ENCODE results near the gene ONECUT3. TPM values are rescaled to one million over a fixed set of nuclear protein-coding genes. Genes with fewer than 3 reads are reported as not detected.

Gene ONECUT3
- total and polyA plus RNA-seq, 9 of the 15 experiments (the other 6 are each of a cell fraction or from before 2014, with no cell fraction given): not detected

- TF ChIP-seq MYC (IDR thresholded peaks at IDR 0.05; ENCODE audit: low read depth, low read length): no peak
- no peak for TF ChIP-seq MYC (CRISPR knock-in tag; IDR thresholded peaks at IDR 0.05; ENCODE audit: borderline replicate concordance, low read depth)
Observed at GRCh38 chr19:1730157-1730556, 23.1 kb upstream of the ONECUT3 start (continued).

DNA sequence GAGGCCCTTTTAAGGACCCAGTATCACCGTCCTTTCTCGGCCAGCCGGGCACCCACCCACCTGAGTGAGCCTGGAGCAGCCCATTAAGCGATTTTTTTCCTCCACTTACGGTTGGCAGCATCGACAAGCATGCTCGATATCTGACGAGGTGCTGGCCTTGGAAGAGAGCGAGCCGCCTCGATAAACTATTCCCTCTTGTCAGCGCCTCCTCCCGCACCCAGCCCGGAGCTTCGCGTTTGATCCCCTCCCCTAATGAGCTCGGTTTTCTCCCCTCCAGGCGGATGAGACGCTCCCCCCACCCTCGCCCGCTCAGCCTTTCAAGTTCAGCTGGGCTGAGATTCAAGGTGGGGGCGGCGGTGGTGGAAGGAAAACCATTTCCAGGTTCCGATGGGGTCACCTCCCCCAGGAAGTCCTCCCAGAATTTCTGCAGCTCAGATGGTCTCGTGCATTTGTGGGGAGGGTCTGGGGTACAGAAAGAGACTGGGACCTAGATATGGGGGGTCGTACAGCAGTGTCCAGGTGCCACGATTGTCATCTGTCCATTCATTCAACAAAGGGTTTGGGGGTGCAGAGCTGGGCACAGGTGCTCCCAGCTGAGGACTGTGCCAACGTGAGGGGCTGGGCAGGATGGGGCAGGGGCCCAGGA lies 18.9 kb upstream of the ONECUT3 start:
- no TSS peak for BruUV-seq (replicated peaks)
- peaks cover 20 to 57% of the 10 kb centered on the region in 2 experiments; a peak in 4 of 5 replicates for H3K27me3 ChIP-seq (ENCODE audit: control insufficient read depth in 2 of 2, insufficient read depth in 2 of 2, low read length in 2 of 2)
- no peak overlapping the region for H3K4me2 ChIP-seq (ENCODE audit: insufficient read depth, low read length)
- TF ChIP-seq GATAD2B (IDR thresholded peaks at IDR 0.05; ENCODE audit: borderline replicate concordance) (no peak), ZFP36 (IDR thresholded peaks at IDR 0.05; ENCODE audit: low read depth, low read length, partially characterized antibody) (peak; percentile 75)
- no peaks in the 10 kb centered on the region for H3K36me3 ChIP-seq (ENCODE audit: control insufficient read depth, insufficient read depth, low read length)
- no peak overlapping the region for H2AFZ ChIP-seq (ENCODE audit: low read depth, low read length)
- POLR2A ChIA-PET: interaction anchor here (0.7 kb wide), 1 partner anchor 12 kb away, joined by 4 read pairs; no protein-coding TSS in a partner anchor
- FAIRE-seq (no peak), DNase-seq (ENCODE audit: extremely low read depth in 1 of 4, low spot score in 3 of 4) (peak in 1 of 4 experiments; percentile 23), ATAC-seq (no peak)
- H3K9me3 ChIP-seq (replicated peaks; ENCODE audit: control insufficient read depth, insufficient read depth, low read depth, low read length): no peaks in the 10 kb centered on the region
- H3K4me1 ChIP-seq (replicated peaks in 1 of 2; ENCODE audit: control insufficient read depth in 2 of 2, insufficient read depth in 2 of 2, low read length in 2 of 2): peaks cover 0 to 21% of the 10 kb centered on the region in 2 experiments; a peak in 2 of 5 replicates
- H4K20me1 ChIP-seq (replicated peaks; ENCODE audit: control insufficient read depth, insufficient read depth, low read length): no peaks in the 10 kb centered on the region
- H3K4me3 ChIP-seq: no peak overlapping the region
- 6% methylated on average over 26 of the region's 28 CpGs for WGBS (ENCODE audit: insufficient coverage, low coverage, missing lambda C conversion rate)
- H3K9me1 ChIP-seq (ENCODE audit: control insufficient read depth, insufficient read depth, low read length): no peaks in the 10 kb centered on the region
- no peak overlapping the region for H3K27ac ChIP-seq (ENCODE audit: extremely low read depth, low read depth, low read length)
- in situ Hi-C loops (cut with MboI) (no loop called here), intact Hi-C loops (cut with micrococcal nuclease) (no loop called here)
- CTCF ChIA-PET (ENCODE audit: low intra/inter-chr PET ratio): no interaction called here
- H3K9ac ChIP-seq (ENCODE audit: insufficient read depth in 1 of 2, low read depth in 2 of 2, low read length in 2 of 2): peak overlapping the region in 1 of 2 experiments; percentile 45; a peak in 2 of 4 replicates
- no peaks in the 10 kb centered on the region for H3K79me2 ChIP-seq (ENCODE audit: control insufficient read depth, insufficient read depth, low read length)
